ENCODE data around the gene UNC79.
"Not testable (repeated sequence)": the region's sequence is repeated elsewhere in the genome, so short reads cannot be mapped to it uniquely, and the experiment has no call there.

Gene UNC79

DNA sequence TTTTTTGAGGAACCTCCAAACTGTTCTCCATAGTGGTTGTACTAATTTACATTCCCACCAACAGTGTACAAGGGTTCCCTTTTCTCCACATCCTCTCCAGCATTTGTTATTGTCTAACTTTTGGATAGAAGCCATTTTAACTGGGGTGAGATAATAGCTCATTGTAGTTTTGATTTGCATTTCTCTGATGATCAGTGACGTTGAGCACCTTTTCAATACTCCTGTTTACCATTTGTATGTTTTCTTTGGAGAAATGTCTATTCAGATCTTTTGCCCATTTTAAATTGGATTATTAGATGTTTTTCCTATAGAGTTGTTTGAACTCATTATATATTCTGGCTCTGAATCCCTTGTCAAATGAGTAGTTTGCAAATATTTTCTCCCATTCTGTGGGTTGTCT lies 46.5 kb upstream of the UNC79 start:
- H3K9me3 ChIP-seq (ENCODE audit: control insufficient read depth, insufficient read depth, low read depth, low read length); H3K36me3 ChIP-seq (ENCODE audit: control insufficient read depth in 2 of 2, insufficient read depth in 1 of 2, low read length in 2 of 2); CTCF ChIA-PET; H3K4me3 ChIP-seq (ENCODE audit: low read depth, low read length); H3K27ac ChIP-seq (ENCODE audit: extremely low read depth, low read depth, low read length); POLR2A ChIA-PET; H3K4me1 ChIP-seq (ENCODE audit: control insufficient read depth, insufficient read depth, low read length): not testable (repeated sequence)

DNA sequence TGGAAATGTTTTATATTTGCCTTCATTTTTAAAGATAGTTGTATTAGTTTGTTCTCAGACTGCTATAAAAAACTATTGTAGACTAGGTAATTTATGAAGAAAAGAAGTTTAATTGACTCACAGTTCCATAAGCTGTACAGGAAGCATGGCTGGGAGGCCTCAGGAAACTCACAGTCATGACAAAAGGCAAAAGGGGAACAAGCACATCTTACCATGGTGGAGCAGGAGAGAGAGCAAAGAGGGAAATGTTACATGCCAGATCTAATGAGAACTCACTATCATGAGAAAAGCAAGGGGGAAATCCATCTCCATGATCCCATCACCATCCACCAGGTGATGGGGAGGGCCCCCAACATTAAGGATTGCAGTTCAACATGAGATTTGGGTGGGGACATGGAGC lies 35.5 kb upstream of the UNC79 start:
- ChIA-PET CTCF (no interaction called here), POLR2A (no interaction called here)
- Histone ChIP-seq H3K27ac (ENCODE audit: extremely low read depth, low read depth, low read length) (no peak overlapping the region), H3K4me3 (ENCODE audit: low read depth, low read length) (no peak overlapping the region), H3K9me3 (ENCODE audit: control insufficient read depth, insufficient read depth, low read depth, low read length) (no peaks in the 10 kb centered on the region), H3K36me3 (ENCODE audit: control insufficient read depth in 2 of 2, insufficient read depth in 1 of 2, low read length in 2 of 2) (no peaks in the 10 kb centered on the region), H3K4me1 (ENCODE audit: control insufficient read depth, insufficient read depth, low read length) (no peaks in the 10 kb centered on the region)
- TF ChIP-seq, protein P1, sequence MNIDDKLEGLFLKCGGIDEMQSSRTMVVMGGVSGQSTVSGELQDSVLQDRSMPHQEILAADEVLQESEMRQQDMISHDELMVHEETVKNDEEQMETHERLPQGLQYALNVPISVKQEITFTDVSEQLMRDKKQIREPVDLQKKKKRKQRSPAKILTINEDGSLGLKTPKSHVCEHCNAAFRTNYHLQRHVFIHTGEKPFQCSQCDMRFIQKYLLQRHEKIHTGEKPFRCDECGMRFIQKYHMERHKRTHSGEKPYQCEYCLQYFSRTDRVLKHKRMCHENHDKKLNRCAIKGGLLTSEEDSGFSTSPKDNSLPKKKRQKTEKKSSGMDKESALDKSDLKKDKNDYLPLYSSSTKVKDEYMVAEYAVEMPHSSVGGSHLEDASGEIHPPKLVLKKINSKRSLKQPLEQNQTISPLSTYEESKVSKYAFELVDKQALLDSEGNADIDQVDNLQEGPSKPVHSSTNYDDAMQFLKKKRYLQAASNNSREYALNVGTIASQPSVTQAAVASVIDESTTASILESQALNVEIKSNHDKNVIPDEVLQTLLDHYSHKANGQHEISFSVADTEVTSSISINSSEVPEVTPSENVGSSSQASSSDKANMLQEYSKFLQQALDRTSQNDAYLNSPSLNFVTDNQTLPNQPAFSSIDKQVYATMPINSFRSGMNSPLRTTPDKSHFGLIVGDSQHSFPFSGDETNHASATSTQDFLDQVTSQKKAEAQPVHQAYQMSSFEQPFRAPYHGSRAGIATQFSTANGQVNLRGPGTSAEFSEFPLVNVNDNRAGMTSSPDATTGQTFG (tag by site-specific recombination; IDR thresholded peaks at IDR 0.05; ENCODE audit: borderline replicate concordance) = no peak
- TF ChIP-seq, protein P2, sequence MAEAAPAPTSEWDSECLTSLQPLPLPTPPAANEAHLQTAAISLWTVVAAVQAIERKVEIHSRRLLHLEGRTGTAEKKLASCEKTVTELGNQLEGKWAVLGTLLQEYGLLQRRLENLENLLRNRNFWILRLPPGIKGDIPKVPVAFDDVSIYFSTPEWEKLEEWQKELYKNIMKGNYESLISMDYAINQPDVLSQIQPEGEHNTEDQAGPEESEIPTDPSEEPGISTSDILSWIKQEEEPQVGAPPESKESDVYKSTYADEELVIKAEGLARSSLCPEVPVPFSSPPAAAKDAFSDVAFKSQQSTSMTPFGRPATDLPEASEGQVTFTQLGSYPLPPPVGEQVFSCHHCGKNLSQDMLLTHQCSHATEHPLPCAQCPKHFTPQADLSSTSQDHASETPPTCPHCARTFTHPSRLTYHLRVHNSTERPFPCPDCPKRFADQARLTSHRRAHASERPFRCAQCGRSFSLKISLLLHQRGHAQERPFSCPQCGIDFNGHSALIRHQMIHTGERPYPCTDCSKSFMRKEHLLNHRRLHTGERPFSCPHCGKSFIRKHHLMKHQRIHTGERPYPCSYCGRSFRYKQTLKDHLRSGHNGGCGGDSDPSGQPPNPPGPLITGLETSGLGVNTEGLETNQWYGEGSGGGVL (tag by site-specific recombination; IDR thresholded peaks at IDR 0.05) = no peak
- TF ChIP-seq, protein P3, sequence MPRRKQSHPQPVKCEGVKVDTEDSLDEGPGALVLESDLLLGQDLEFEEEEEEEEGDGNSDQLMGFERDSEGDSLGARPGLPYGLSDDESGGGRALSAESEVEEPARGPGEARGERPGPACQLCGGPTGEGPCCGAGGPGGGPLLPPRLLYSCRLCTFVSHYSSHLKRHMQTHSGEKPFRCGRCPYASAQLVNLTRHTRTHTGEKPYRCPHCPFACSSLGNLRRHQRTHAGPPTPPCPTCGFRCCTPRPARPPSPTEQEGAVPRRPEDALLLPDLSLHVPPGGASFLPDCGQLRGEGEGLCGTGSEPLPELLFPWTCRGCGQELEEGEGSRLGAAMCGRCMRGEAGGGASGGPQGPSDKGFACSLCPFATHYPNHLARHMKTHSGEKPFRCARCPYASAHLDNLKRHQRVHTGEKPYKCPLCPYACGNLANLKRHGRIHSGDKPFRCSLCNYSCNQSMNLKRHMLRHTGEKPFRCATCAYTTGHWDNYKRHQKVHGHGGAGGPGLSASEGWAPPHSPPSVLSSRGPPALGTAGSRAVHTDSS (tag by site-specific recombination; IDR thresholded peaks at IDR 0.05) = no peak
- TF ChIP-seq BCL11A (tag by site-specific recombination; IDR thresholded peaks at IDR 0.05; ENCODE audit: low read depth) = no peak
- TF ChIP-seq, protein P4, sequence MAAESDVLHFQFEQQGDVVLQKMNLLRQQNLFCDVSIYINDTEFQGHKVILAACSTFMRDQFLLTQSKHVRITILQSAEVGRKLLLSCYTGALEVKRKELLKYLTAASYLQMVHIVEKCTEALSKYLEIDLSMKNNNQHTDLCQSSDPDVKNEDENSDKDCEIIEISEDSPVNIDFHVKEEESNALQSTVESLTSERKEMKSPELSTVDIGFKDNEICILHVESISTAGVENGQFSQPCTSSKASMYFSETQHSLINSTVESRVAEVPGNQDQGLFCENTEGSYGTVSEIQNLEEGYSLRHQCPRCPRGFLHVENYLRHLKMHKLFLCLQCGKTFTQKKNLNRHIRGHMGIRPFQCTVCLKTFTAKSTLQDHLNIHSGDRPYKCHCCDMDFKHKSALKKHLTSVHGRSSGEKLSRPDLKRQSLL (tag by site-specific recombination; IDR thresholded peaks at IDR 0.05) = no peak
- no peak for TF ChIP-seq ZNF837 (tag by site-specific recombination; IDR thresholded peaks at IDR 0.05)
- TF ChIP-seq WT1 (tag by site-specific recombination; IDR thresholded peaks at IDR 0.05) = no peak
- no peak for TF ChIP-seq ZNF530 (tag by site-specific recombination; IDR thresholded peaks at IDR 0.05; ENCODE audit: low read depth)
- no peak for TF ChIP-seq IKZF3 (tag by site-specific recombination; IDR thresholded peaks at IDR 0.05)
- no peak for TF ChIP-seq YY1 (tag by site-specific recombination; IDR thresholded peaks at IDR 0.05)

DNA sequence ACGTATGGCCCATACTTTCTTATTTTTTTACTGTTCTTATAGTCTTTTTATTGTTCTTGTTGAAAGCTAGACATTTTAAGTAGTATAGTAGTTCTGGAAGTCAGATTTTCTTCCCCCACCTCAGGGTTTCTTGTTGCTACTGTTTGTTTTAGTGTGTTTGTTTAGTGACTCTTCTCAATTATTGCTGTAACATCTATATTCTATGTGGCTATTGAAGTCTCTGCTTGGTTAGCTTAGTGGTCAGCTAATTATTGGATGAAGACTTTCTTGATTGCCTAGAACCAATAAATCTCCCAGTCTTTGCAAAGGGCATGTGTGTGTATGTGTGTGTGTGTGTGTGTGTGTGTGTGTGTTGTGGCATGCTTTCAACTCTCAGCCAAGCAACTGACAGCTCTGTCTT lies 34.3 kb upstream of the UNC79 start:
- Histone ChIP-seq H3K9me3 (ENCODE audit: control insufficient read depth, insufficient read depth, low read depth, low read length) (no peaks in the 10 kb centered on the region), H3K36me3 (ENCODE audit: control insufficient read depth in 2 of 2, insufficient read depth in 1 of 2, low read length in 2 of 2) (no peaks in the 10 kb centered on the region), H3K4me3 (ENCODE audit: low read depth, low read length) (no peak overlapping the region), H3K4me1 (ENCODE audit: control insufficient read depth, insufficient read depth, low read length) (no peaks in the 10 kb centered on the region), H3K27ac (ENCODE audit: extremely low read depth, low read depth, low read length) (no peak overlapping the region)
- ChIA-PET POLR2A (no interaction called here), CTCF (interaction anchor here (0.8 kb wide), 1 partner anchor 10 kb away, joined by 4 read pairs; no protein-coding TSS in a partner anchor)
- TF ChIP-seq ZNF354C (tag by site-specific recombination; IDR thresholded peaks at IDR 0.05; ENCODE audit: borderline replicate concordance, low read depth) = no peak
- TF ChIP-seq, protein P5, sequence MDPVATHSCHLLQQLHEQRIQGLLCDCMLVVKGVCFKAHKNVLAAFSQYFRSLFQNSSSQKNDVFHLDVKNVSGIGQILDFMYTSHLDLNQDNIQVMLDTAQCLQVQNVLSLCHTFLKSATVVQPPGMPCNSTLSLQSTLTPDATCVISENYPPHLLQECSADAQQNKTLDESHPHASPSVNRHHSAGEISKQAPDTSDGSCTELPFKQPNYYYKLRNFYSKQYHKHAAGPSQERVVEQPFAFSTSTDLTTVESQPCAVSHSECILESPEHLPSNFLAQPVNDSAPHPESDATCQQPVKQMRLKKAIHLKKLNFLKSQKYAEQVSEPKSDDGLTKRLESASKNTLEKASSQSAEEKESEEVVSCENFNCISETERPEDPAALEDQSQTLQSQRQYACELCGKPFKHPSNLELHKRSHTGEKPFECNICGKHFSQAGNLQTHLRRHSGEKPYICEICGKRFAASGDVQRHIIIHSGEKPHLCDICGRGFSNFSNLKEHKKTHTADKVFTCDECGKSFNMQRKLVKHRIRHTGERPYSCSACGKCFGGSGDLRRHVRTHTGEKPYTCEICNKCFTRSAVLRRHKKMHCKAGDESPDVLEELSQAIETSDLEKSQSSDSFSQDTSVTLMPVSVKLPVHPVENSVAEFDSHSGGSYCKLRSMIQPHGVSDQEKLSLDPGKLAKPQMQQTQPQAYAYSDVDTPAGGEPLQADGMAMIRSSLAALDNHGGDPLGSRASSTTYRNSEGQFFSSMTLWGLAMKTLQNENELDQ (tag by site-specific recombination; IDR thresholded peaks at IDR 0.05; ENCODE audit: low read depth) = no peak
- no peak for TF ChIP-seq ZNF792 (tag by site-specific recombination; IDR thresholded peaks at IDR 0.05)
- TF ChIP-seq, protein P6, sequence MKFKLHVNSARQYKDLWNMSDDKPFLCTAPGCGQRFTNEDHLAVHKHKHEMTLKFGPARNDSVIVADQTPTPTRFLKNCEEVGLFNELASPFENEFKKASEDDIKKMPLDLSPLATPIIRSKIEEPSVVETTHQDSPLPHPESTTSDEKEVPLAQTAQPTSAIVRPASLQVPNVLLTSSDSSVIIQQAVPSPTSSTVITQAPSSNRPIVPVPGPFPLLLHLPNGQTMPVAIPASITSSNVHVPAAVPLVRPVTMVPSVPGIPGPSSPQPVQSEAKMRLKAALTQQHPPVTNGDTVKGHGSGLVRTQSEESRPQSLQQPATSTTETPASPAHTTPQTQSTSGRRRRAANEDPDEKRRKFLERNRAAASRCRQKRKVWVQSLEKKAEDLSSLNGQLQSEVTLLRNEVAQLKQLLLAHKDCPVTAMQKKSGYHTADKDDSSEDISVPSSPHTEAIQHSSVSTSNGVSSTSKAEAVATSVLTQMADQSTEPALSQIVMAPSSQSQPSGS (tag by site-specific recombination; IDR thresholded peaks at IDR 0.05; ENCODE audit: low read depth) = no peak
- no peak for TF ChIP-seq ZSCAN16 (tag by site-specific recombination; IDR thresholded peaks at IDR 0.05)
- TF ChIP-seq ZNF292 (tag by site-specific recombination; IDR thresholded peaks at IDR 0.05; ENCODE audit: borderline replicate concordance, low read depth) = no peak
- TF ChIP-seq ZFHX2 (tag by site-specific recombination; conservative IDR thresholded peaks at IDR 0.05) = no peak
- TF ChIP-seq, protein P7, sequence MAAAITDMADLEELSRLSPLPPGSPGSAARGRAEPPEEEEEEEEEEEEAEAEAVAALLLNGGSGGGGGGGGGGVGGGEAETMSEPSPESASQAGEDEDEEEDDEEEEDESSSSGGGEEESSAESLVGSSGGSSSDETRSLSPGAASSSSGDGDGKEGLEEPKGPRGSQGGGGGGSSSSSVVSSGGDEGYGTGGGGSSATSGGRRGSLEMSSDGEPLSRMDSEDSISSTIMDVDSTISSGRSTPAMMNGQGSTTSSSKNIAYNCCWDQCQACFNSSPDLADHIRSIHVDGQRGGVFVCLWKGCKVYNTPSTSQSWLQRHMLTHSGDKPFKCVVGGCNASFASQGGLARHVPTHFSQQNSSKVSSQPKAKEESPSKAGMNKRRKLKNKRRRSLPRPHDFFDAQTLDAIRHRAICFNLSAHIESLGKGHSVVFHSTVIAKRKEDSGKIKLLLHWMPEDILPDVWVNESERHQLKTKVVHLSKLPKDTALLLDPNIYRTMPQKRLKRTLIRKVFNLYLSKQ (tag by site-specific recombination; IDR thresholded peaks at IDR 0.05; ENCODE audit: borderline replicate concordance) = no peak

Measured in HEK293 (cell line).